GM18505 (cell line): Measurements from ENCODE around the gene HOXA13.

Experiments used
- ATAC-seq: cut with Tn5 transposase; IDR thresholded peaks from one replicate; pipeline ENCODE4 v1.9.1; 2021; ENCODE audit not compliant: unreplicated experiment
- POLR2A ChIP-seq: IDR thresholded peaks from 4 replicates; pipeline ENCODE4 v1.6.1; 2011; ENCODE audit warnings: borderline replicate concordance; ENCODE audit not compliant: insufficient read depth, insufficient read length; ENCODE audit errors: extremely low read depth

Gene HOXA13

DNA sequence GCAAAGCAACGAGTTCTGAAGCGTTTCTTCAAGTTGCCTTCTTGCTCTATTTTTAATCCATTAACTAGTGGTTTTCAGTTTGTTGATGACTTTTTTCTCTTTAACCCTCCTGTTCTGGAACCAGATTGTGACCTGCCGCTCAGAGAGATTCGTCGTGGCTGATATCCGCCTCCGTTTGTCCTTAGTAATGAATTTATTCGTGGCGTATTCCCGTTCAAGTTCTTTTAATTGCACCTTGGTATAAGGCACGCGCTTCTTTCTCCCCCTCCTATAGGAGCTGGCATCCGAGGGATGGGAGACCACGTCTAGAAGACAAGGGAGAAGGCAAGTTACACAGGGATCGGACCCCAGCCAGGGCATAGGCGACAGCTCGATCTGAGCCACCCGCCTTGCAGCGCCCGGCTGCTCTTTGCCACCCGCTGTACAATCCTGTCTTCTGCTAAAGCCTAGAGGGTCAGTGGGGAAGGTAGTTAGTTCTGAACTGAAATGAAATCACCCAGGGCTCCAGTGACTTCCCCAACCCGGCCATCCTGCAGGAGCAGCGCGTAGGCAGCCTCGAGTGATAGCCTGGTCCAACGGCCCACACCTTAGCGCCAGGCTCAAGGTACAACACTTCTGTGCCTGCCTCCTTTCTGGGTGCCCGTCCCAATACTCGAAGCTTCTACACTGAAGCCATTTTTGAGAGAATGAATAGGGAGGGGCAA lies 1.6 kb downstream of the HOXA13 start:
- ATAC-seq, result no peak
- TF ChIP-seq POLR2A, result no peak

DNA sequence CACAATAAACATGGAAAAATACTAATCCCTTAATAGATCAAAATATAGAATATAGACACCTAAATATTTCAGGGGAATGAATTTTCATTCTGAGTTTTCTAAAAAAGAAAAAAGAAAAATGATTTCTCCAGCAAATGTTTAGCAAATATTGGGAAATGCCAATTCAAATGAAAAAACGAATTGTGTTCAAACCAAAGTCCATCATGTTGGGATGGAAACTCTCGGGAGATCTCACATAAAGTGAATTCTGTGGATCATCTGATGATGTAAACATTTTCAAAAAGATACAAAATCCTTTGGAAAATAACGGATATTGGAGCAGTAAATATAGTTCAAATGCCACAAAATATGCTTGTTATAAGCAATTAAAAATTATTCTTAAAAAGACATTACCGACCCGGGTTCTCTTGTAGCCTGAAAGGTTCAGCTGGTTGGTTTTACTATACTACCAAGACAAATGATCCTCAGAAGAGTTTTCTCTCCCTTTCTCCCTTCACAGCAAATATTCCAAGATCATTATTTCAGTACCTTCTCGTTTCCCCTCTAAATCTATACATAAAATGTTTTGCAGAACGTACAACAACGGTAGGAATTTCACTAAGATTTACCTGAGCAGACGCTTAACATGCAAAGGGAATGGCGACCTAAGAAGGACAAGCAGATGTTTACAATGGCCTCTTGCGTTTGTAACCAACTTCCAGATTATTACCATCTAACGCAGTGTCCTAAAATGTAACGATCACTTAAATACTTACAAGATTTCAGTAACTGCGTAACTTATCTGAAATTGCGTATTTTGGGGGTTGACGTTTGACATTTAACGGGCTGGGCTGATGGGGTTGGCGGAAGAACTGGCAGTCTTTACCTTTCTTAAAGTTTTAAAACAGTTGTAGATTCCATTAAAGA lies 2.5 kb downstream of the HOXA13 start:
- no peak for TF ChIP-seq POLR2A
- no peak for ATAC-seq

DNA sequence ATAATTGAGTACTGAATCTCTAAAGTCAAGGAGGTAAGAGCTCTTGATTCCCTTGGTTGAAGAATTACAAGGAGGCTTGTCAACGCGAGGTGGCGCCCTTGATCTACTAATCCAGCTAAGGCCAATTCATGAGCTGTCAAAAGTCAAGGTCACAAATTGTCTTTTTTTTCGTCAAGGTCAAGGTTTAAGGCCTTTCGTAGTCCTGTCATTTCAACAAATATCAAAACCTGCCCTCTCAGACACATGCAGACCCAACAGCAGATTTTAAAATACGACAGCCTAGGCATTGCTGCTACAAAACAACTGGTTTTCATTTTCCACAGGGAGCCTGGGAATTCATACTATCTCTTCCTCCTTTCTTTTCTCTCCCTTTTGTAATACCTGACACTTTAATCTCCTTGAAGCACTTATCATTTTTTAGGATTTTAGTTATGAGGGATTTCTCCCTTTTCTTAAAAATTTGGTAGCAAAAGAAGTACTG lies 3.6 kb downstream of the HOXA13 start:
- TF ChIP-seq POLR2A, result no peak
- no peak for ATAC-seq

DNA sequence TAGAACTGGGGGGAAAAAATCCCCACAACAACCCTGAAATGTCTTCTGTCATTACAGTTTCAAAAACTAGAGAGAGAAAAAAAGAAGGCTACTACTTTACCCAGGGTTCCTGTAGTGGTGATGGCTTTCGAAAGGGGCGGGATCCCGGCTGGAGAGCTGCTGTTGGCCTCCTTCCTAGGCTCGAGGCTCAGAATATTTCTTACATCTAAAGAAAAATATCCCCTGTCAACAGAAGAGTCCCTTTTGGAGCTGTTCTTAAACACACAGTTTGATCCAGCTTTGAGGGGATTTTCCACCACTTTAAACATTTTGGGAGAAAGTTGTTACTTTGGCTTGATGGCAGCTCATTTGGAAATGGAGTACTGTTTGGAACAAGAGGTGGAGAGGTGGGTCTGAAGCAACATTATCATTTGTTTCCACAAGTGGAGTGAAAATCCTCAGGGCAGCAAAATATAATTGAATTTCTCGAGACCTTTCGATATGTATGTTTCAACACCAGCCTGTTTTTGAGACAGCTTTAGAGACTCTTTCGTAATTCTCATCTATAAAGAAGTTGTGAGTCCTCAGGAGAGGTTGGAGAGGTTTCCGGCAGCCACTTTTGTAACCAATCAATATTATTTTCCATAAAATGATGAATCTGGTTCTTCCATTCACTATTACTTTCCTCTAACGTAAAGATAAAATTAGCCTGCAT lies 5.1 kb downstream of the HOXA13 start:
- no peak for ATAC-seq
- no peak for TF ChIP-seq POLR2A

DNA sequence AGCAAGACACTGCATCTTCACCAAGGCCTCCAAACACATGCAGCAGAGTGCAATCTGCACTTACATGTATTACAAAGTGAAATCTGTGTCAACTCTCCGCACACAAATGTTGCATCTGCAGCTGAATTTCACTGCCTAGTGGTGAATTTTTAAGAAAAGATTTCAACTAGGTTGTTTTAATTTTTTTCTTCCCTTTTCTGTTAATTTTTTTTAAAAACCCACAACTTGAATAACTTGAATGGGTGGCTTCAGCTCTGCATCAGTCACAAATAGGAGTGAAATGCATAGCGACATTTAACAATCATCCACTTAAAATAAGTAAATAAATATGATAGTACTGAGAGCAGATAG lies 5.9 kb downstream of the HOXA13 start:
- no peak for TF ChIP-seq POLR2A
- ATAC-seq, result no peak

DNA sequence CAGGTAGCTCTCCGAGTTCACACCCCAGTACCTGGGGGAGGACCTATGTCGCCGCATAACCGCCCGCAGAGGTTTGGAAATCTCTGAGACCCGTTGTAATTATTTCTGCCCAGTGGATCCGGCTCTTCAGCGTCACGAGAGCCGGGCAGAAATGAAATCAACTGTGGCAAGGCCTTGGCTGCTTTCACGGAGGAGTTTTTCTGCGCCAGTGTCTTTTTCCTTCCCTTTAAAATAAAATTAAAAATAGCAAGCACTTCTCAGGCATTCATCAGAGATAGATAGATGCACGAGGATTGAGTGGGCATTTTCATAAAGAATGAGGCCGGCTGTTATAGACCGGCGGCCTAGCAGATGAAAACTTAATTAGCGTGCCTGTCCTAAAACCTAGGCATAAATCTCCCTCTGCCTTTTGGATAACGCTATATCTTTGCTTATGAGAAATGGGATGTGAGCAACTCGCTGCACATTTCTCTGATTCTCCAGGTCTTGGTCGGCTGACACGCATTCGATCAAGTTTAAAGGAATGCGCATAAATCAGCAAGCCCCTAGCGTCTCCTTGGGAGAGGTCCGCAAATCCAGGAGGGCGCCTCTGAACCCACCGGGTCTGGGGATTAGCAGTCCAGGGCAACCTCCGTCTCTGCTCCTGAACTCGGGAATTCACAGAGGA lies 6.4 kb downstream of the HOXA13 start:
- TF ChIP-seq POLR2A, result no peak
- ATAC-seq, result no peak

DNA sequence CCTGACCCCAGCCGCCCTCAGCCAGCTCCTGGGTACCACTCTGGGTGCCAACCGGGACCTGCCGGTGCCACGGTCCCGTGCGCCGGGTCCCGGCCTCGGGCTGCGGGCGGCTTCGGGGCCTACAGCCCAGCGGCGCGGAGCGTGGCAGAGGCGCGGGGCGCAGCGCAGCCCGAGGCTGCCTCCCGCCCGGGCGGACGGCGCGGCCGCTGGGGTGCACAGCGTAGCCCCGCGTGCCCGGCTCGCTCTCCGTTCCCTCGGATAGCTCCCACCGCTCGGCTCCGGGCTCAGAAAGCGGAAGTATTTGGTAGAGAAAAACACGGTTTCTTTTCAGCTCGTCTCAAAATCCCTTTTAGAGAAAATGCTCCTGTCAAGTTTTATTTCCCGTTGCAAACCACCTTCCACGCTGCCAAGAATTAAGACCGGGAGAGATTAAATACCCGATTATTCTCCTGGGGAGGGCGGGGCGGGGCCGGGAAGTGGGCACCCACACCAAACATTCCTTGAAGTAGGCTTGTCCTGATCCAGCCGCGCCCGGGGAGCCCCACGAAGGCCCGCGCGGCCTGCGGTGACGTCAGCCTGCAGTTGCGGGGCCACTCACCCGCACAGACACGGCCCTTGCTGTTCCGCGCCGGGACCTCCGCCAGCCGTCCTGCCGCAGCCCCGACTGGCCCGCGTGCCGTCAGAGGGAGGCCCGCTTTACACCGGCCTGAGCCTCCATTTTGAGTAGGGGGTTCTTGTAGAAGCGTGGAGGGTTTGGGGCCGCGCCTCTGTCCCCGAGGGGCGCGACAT lies 7.2 kb downstream of the HOXA13 start:
- no peak for ATAC-seq
- no peak for TF ChIP-seq POLR2A

DNA sequence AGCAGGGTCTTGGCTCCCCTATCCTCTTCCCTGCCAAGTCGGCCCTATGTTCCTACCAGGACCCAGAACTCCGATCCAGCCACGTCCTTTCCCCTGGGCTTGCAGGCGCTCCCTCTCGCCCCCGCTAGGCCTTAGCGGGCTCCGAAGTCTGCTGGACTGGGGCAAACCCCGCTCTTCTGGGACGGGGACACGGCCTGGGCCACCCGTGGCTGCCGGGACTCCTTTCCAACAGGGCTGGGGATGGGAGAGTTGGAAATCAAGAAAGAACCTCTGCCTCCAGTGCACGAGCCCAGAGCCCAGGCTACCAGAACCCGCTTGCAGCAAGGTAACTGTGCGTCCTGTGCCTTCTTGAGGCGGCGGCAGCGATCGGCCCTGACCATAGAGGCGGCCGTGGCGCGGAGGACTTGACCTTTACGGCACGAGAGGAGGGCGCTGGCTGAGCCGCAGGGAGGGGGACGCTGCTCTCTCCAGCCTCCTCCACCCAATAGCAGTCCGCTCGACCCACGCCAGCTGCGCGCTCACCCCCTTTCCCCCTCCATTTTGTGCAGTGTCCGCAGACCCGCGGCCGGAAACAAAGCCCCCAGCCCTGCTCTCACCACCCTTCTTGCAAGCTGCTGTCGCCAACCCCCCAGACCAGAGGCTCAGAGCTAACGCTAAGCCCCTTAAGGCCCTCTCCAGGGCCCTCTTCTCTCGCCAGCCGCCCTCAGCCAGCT lies 7.9 kb downstream of the HOXA13 start:
- TF ChIP-seq POLR2A, result no peak
- no peak for ATAC-seq

DNA sequence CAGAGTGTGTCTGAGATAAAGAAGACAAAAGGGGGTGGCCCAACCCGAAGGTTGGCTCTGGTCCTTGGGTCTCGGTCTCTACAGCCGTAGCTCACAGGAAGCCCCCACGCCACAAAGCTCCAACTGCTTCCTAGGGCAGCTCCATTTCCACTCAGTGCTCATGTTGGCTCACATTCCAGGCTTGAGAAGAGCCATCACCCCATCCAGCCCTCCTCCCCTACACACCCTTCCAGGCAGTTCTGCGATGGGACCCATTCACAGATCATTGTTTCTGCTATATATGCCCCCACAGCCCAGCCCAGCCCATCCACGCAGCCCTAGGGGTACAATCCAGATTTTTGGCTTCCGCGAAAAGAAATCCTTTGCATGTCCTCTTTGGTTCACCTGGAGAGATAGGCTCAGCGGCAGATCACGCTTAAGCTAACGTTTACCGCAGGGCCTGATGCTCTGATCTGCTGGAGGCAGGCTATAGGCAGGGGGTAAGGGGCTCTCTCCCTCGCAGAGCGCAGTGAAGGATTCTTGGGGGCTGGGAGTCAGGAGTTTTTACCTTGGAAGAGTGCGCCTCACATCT lies 8.6 kb downstream of the HOXA13 start:
- ATAC-seq, result no peak
- no peak for TF ChIP-seq POLR2A

DNA sequence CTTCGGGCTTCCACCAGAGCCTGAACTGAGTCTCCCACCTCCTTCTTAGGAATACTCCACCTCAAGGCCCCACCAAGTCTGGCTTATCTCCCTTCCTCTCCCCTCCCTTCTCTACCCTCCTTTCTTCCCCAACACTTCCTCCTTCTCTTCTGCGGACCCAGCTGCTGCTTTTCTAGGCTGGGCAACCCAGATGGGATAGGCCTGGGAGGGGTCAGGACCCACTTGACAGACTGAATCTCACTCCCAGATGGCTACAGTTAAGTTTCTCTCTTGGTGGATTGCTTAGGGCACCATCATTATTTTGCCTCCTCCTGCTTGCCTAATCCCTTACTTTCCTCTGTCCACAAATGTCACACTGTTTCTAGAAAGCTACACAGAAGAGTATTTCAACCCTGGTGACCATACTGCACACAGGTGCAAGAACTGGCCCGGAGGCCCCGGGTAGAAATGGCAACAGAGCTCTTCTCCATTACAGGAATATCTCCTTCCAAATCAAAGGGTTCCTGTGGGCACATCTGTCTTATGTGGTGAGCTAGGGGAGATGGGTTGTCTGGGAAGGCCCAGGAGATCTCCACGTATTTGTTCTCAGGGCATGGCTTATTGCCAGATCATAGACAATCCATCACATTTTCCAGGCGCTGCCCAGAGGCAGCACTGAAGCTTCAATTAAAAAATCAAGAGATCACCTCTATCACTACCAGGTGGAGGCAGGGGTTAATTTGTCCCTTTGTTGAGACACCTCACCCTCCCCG lies 9.7 kb downstream of the HOXA13 start:
- ATAC-seq, result no peak

More for the DNA sequence above, 9.7 kb downstream of the HOXA13 start:
- no peak for TF ChIP-seq POLR2A
